ENCODE results near the gene MBD3L2B.

DNA sequence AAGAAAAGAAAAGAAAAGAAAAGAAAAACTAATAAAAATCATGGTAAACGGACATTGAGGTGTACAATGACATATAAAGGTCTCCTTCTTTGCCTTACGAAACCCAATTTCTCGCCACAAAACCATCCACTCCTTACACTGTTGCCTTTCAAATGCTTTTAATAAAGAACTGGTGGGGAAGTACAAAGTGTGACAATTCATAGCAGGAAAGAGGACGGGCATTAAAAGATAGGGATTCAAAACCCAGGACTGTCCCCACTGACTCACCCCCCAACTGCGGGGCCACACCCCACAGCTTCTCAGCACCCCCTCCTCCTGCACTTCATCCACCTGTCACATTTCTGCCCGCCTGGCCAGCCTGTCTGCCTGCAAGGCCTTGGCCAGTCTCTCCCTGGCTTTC, 2.4 kb downstream of the MBD3L2B start:
- TF ChIP-seq EZH2 (IDR thresholded peaks at IDR 0.05; ENCODE audit: insufficient read depth, poor library complexity, severe bottlenecking), result no peak
- TF ChIP-seq EZH2phosphoT487 (IDR thresholded peaks at IDR 0.05; ENCODE audit: insufficient read depth, low read depth), result no peak
